ENCODE results near the gene TP63. TPM values are rescaled to one million over a fixed set of nuclear protein-coding genes. Genes with fewer than 3 reads are reported as not detected.

The TP63 gene
- total RNA-seq, 1 experiment from 2014 or later: 41.9 TPM

DNA sequence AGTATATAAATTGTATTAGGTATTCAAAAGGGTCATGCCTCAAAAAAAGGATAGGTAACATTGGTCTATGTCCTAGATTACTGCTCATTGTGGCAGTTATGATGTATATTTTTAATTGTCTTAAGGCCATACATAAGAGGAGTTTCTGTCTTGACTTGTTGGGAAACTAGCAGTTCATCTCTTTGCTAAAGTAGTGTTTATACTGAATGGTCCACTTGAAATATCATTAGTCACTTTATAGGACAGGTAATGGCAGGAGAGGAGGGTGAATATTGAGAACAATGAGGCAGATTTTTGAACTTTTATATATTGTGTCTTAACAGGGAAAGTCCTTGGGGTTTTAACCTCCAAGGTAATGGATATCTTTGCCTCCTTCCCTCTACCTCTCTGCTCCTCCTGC is 58.4 kb downstream of the TP63 start:
- intact Hi-C loops (cut with micrococcal nuclease): no loop called here
- Mint-ChIP-seq H3K36me3 (ENCODE audit: insufficient read depth, unreplicated experiment) (no peaks in the 10 kb centered on the region), H3K27ac (ENCODE audit: low read depth, unreplicated experiment) (no peak overlapping the region), H3K4me1 (ENCODE audit: insufficient read depth, unreplicated experiment) (peaks cover 10% of the 10 kb centered on the region), H3K4me3 (ENCODE audit: unreplicated experiment) (no peak overlapping the region), H3K9me3 (ENCODE audit: unreplicated experiment) (peaks cover 7% of the 10 kb centered on the region), H3K27me3 (ENCODE audit: insufficient read depth, unreplicated experiment) (no peaks in the 10 kb centered on the region)
- no peak for DNase-seq (ENCODE audit: unreplicated experiment)
- TF ChIP-seq CTCF (IDR thresholded peaks at IDR 0.05; ENCODE audit: unreplicated experiment): no peak
- CTCF ChIA-PET: interaction anchor here (0.5 kb wide), 1 partner anchor 310 kb away, joined by 3 read pairs; no protein-coding TSS in a partner anchor
- no TSS peak for BruUV-seq (replicated peaks)
- POLR2A ChIA-PET: interaction anchor here (2.0 kb wide), 1 partner anchor 11 kb away, joined by 6 read pairs; no protein-coding TSS in a partner anchor

DNA sequence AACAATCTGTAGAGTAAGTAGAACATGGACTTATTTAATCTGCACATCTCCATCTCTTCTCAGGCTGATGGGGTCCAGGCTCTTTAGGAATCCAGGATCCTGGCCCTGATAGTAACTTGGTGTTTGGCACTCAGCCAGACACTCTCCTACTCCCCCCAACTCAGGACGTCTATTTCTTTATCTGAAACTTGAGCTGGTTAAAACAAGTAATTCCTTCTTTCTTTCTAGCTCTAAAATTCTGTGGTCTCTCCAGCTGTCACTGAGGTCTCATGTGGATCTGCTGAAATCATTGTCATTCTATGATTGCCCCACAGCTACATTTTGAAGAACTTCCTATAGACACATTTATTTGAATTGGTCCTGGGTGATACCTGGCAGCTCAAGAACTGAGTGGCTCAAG is 59.0 kb downstream of the TP63 start:
- intact Hi-C loops (cut with micrococcal nuclease): no loop called here

GRCh38 chr3:189690672-189691071 is 59.5 kb downstream of the TP63 start:
- POLR2A ChIA-PET: interaction anchor here (0.9 to 2.0 kb wide), 2 partner anchors 9 to 10 kb away, joined by 3 to 6 read pairs; no protein-coding TSS in a partner anchor
- intact Hi-C loops (cut with micrococcal nuclease): no loop called here
- no TSS peak for BruUV-seq (replicated peaks)
- H3K27me3 Mint-ChIP-seq (ENCODE audit: insufficient read depth, unreplicated experiment): no peaks in the 10 kb centered on the region
- no peak for DNase-seq (ENCODE audit: unreplicated experiment)
- CTCF ChIA-PET: no interaction called here
- peaks cover 7% of the 10 kb centered on the region for H3K9me3 Mint-ChIP-seq (ENCODE audit: unreplicated experiment)
- no peak for TF ChIP-seq CTCF (IDR thresholded peaks at IDR 0.05; ENCODE audit: unreplicated experiment)
- no peaks in the 10 kb centered on the region for H3K36me3 Mint-ChIP-seq (ENCODE audit: insufficient read depth, unreplicated experiment)
- H3K27ac Mint-ChIP-seq (ENCODE audit: low read depth, unreplicated experiment): no peak overlapping the region
- H3K4me1 Mint-ChIP-seq (ENCODE audit: insufficient read depth, unreplicated experiment): peaks cover 5% of the 10 kb centered on the region
- no peak overlapping the region for H3K4me3 Mint-ChIP-seq (ENCODE audit: unreplicated experiment)

More for the DNA sequence above, 59.0 kb downstream of the TP63 start:
- Mint-ChIP-seq H3K27ac (ENCODE audit: low read depth, unreplicated experiment) (no peak overlapping the region), H3K4me3 (ENCODE audit: unreplicated experiment) (no peak overlapping the region), H3K4me1 (ENCODE audit: insufficient read depth, unreplicated experiment) (peaks cover 9% of the 10 kb centered on the region), H3K9me3 (ENCODE audit: unreplicated experiment) (peaks cover 7% of the 10 kb centered on the region), H3K36me3 (ENCODE audit: insufficient read depth, unreplicated experiment) (no peaks in the 10 kb centered on the region), H3K27me3 (ENCODE audit: insufficient read depth, unreplicated experiment) (no peaks in the 10 kb centered on the region)
- ChIA-PET CTCF (no interaction called here), POLR2A (interaction anchor here (0.9 to 2.0 kb wide), 2 partner anchors 10 to 11 kb away, joined by 3 to 6 read pairs; no protein-coding TSS in a partner anchor)
- BruUV-seq (replicated peaks): no TSS peak
- no peak for TF ChIP-seq CTCF (IDR thresholded peaks at IDR 0.05; ENCODE audit: unreplicated experiment)
- DNase-seq (ENCODE audit: unreplicated experiment): no peak

- ChIA-PET POLR2A (interaction anchor here (0.6 to 0.7 kb wide), 3 partner anchors 65 to 288 kb away, joined by 3 to 5 read pairs (median 3); no protein-coding TSS in a partner anchor), CTCF (no interaction called here)
- intact Hi-C loops (cut with micrococcal nuclease): no loop called here
Measured at GRCh38 chr3:189695400-189695799, 64.2 kb downstream of the TP63 start.

More at GRCh38 chr3:189695400-189695799, 64.2 kb downstream of the TP63 start:
- no peaks in the 10 kb centered on the region for H3K4me1 Mint-ChIP-seq (ENCODE audit: insufficient read depth, unreplicated experiment)
- no peak for TF ChIP-seq CTCF (IDR thresholded peaks at IDR 0.05; ENCODE audit: unreplicated experiment)
- no peaks in the 10 kb centered on the region for H3K36me3 Mint-ChIP-seq (ENCODE audit: insufficient read depth, unreplicated experiment)
- no peak for DNase-seq (ENCODE audit: unreplicated experiment)
- no peak overlapping the region for H3K27ac Mint-ChIP-seq (ENCODE audit: low read depth, unreplicated experiment)
- no peak overlapping the region for H3K4me3 Mint-ChIP-seq (ENCODE audit: unreplicated experiment)
- peaks cover 2% of the 10 kb centered on the region for H3K9me3 Mint-ChIP-seq (ENCODE audit: unreplicated experiment)
- no TSS peak for BruUV-seq (replicated peaks)
- no peaks in the 10 kb centered on the region for H3K27me3 Mint-ChIP-seq (ENCODE audit: insufficient read depth, unreplicated experiment)
